NCI-H226 (cell line): ENCODE measurements around the gene MMAA.
A peak's percentile ranks its signal among the peaks of the same experiment; 100 is the strongest.
"Not testable (repeated sequence)": the region's sequence is repeated elsewhere in the genome, so short reads cannot be mapped to it uniquely, and the experiment has no call there.

Experiments
- DNase-seq: peaks from one replicate; pipeline ENCODE4 v3.0.0-alpha.2; 2015

MMAA gene

DNA sequence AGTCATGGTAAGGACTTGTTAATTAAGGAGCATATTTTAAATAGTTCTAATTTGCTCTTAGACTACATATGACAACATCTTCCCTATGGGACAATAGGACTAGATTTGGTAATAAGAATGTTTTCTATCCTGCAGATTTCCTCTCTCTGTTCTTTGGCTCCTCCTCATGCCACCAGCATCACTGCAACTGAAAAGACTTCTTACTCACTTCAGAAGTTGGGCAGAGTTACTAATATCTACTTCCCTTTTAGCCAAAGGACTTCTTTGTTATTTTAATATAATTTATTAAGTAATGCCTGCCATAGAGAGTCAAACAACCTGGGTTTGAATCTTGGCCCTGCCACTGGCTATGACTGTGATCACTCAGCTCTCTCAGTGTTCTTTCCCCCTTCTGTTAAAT lies 16.4 kb downstream of the MMAA start:
- no peak for DNase-seq

- no peak for DNase-seq
Observed at GRCh38 chr4:145639186-145639698, 20.1 kb downstream of the MMAA start.

DNA sequence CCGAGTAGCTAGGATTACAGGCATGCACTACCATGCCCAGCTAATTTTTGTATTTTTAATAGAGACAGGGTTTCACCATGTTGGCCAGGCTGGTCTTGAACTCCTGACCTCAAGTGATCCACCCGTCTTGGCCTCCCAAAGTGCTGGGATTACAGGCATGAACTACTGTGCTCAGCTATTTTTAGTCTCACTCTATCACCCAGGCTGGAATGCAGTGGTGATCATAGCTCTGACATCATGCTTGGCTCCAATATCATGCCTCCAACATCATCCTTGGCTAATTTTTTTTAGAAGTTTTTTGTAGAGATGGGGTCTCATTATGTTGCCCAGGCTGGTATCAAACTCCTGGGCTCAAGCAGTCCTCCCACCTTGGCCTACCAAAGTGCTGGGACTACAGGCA lies 21.1 kb downstream of the MMAA start:
- peak; percentile 62 for DNase-seq

DNA sequence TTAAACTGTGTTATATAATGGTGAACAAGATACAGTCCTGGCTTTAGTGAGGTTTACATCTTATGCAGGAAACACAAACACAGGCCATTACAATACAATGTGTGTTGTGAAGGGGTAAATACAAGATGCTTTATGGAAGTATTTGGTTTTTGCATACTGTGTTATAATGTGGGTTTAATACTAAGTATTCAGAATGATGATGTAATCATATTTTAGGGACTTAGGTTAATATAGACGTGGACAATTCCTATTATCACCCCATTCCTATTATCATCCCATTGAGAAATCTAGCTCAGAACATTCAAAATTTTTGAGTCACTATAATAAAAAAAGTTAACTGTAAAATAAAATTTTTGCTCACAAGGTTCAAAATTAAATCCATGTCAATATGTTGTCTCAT lies 24.1 kb downstream of the MMAA start:
- no peak for DNase-seq

DNA sequence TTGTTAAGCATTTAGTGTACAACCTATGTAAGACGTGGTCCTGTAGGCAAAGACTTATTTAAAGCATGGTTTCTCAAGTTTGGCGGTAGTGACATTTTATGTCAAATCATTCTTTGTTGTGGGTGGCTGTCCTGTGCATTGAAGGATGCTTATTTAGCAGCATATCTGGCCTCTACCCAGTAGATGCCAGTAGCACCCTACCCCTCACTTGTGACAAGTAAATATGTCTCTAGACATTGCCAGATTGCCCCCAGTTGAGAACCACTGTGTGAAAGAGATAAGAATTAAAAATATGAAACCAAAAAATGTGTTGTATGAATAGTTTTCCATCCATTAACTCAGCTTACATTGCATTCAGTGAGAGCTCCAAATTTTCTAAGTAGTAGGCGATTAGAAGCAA lies 25.5 kb downstream of the MMAA start:
- DNase-seq, result no peak

DNA sequence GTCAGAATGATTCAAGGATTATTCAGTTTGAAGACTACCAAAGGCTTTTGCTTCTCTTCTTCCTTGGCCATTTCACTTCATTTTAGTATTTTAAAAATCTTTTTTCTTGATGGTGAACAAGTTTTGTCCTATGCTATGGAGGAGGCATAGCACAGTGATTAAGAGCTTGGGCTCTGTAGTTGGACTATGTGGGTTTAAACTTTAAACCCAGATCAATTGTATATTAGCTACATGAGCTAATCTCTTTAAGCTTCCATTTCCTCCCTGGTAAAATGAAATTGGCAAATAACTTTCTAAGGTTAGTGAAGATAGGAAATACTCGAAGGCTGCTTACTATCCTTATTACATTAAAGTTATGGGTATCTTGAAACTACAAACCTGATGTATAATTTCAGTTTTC lies 37.0 kb downstream of the MMAA start:
- DNase-seq, result no peak

GRCh38 chr4:145660064-145660463 lies 40.9 kb downstream of the MMAA start:
- no peak for DNase-seq

DNA sequence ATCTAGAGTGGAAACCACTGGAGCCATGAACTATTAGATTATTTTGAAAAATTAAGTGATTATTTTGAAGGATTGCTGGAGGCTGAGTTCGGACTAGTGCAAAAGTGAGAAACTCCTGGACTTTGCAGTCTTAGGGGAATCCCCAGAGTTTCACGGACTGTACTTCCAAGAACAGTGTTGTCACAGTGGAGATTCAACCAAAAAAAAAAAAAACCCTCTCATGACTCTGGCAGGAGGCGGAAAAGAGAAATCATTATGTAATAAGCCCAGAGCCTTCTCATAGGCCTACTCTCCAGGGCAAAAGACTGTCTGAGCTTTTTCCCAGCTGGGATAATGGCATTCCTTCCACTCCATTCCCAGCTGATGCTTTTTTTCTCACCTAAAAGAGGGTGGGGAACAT lies 44.0 kb downstream of the MMAA start:
- DNase-seq, result no peak

- no peak for DNase-seq
Observed at GRCh38 chr4:145665773-145666172, 46.6 kb downstream of the MMAA start.

GRCh38 chr4:145670422-145670821 lies 51.2 kb downstream of the MMAA start:
- DNase-seq, result no peak

DNA sequence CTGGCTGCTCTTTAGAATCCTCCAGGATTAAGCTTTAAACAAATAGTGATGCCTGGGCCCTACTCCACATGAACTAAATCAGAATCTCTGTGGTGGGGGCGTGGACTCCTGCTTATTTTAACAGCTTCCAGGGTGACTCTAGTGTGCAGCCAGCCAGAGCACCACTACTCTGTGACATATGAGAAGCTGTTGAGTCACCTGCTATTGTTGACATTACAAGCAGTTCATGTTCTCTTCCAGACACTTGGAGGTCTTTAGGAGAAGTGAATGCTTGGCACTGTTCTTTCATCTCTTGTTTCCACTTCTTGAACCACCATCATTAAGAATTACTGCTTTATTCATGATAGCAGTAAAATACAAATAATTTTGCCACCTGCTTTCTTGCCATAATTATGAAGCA lies 60.3 kb downstream of the MMAA start:
- peak; percentile 44 for DNase-seq

DNA sequence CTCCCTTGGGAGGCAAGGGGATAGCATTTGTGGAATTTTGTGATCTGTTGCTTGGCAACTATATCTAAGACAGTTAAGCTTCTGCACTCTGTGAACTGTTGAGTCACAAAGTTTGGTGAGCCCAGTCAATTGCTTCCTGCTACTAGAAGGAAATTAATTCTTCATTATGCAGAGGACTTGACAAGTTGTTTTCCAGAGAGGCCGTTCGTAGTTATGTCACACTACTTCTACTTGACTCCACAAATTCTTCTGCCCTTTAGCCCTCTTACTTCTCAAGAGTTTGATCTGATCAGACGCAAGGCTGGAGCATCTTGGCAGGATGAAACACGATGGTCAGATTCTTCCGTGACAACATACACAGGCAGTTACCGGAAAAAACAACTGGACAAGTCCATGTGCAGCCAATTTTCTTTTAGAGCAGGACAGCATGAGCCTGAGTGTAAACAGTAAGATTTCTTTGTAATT lies 60.8 kb downstream of the MMAA start, which contains the start of gene C4orf51:
TSS of gene C4orf51 (plus strand) at position 156 of the 465 bp plus-strand sequence. CDS start at position 214, 58 bp downstream.
- DNase-seq, result peak; percentile 55

DNA sequence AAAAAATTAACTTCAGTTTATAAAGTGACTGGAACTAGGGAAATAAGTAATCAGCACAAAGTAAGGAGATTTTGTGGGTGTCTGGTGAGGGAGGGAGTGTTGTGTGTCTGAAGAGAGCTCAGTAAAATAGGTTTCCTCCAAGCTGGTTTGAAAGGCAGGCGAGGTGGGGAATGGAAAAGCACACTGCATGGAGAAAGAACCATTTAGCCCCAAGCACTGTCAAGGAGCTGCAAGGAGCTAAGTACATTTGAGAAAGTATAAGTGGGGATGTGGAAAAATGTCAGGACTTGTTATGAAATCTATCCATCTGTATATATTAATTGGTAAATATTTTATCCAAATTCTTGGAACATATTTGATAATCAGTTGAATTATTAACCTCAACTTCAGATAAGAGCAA lies 61.7 kb downstream of the MMAA start:
- no peak for DNase-seq

DNA sequence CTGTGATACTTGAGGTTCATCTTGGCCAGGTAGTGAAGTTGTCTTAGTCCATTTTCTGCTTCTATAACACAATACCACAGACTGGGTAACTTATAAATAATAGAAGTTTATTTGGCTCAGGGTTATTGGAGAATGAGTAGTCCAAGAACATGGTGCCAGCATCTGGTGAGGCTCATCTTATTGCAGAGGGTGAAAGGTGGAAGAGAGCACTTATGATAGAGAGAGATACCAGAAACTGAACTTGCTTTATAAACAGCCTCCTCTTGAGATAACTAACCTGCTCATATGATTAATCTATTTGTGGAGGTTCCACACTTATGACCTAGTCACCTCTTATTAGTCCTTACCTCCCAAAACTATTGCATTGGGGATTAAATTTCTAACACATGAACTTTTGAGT lies 62.3 kb downstream of the MMAA start:
- no peak for DNase-seq

DNA sequence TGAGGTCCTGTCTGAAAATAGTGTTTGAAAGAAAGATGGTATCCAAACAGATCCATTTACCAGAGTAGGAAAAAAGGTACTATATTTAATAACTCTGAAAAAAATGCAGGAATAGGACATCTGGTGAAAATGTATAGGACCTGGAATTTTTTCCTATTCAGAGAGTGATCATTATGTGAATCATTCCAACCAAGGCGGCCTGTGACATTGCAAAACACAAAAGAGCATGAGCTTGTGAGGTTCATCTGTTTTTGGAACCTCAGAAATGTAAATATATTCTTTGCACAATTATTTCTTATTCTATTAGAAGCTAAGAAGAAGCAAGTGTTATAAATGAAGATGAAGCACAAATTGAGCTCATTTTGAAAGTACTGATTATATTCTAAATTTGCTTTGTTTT lies 62.8 kb downstream of the MMAA start:
- no peak for DNase-seq

GRCh38 chr4:145686991-145687390 lies 67.8 kb downstream of the MMAA start:
- no peak for DNase-seq

- no peak for DNase-seq
Observed at GRCh38 chr4:145690610-145691009, 71.4 kb downstream of the MMAA start.

DNA sequence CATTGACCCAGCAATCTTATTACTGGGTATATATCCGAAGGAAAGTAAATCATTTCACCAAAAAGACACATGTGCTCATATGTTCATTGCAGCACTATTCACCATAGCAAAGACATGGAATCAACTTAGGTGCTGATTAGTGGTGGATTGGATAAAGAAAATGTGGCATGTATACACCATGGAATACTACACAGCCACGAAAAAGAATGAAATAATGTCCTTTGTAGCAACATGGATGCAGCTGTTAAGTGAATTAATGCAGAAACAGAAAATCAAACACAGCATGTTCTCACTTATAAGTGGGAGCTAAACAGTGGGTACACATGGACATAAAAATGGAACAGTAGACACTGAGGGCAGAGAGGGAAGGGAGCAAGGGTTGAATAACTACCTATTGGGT lies 72.2 kb downstream of the MMAA start:
- not testable (repeated sequence) for DNase-seq

GRCh38 chr4:145694929-145695328 lies 75.7 kb downstream of the MMAA start:
- DNase-seq, result no peak

DNA sequence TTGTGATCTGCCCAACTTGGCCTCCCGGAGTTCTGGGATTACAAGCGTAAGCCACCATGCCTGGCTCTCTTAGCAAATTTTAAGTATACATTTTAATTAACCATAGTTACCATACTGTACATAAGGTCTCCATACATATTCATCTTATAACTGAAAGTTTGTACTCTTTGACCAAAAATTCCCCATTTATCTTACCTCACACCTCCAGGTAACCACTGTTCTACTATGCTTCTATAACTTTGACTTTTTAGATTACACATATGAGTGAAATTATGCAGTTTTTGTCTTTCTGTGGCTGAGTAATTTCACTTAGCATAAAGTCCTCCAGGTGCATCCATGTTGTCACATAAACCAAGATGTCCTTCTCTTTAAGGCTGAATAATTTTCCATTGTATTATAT lies 78.1 kb downstream of the MMAA start:
- DNase-seq, result no peak

DNA sequence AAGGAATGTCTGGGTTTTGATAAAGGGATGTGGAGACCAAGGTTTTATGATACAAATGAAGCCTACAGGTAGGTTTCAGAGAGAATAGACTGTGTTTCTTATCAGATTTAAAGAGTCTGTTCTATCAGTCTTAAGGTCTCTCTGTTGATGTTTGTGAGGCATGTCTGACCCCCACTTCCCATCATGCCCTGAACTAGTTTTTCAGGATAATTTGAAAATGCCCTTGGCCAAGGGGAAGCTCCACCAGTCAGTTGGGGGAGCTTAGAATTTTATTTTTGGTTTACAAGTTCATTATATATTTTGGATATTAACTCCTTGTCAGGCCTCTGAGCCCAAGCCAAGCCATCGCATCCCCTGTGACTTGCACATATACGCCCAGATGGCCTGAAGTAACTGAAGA lies 79.3 kb downstream of the MMAA start:
- no peak for DNase-seq

DNA sequence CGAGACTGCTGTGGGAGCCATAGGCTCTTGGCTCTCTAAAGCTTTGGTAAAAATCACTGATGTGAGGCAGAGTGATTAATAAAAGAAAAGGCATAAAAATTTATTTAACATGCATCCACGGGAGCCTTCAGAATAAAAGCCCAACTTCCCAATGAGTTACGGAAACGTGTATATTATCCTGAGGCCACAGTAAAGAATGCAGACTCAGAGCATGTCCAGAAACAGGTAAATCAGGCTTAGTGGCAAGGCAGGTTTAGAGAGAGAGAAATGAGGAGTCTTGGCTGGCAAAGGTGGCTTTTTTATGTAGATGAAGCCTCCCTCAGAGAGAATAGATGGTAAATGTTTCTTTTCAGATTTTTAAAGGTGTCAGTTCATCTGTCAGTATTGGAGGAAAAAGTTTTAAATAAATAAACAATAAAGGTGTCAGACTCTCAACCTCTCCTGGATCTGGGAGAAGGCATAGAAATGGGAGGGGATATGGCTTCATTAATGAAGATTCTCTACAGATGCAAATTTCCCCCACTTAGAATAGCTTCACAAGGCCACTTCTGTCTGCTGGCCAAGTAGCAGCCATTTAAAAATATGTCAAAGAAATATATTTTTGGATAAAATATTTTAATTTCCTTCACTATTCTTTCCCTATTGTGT lies 84.8 kb downstream of the MMAA start:
- DNase-seq, result no peak

- DNase-seq, result no peak
Observed at GRCh38 chr4:145709336-145709735, 90.2 kb downstream of the MMAA start.
